GM21367 (cell line): ENCODE data around the gene RAB3GAP1.

Source experiments
- ATAC-seq: cut with Tn5 transposase; IDR thresholded peaks from one replicate; pipeline ENCODE4 v1.9.1; 2021; ENCODE audit not compliant: unreplicated experiment

Gene RAB3GAP1

DNA sequence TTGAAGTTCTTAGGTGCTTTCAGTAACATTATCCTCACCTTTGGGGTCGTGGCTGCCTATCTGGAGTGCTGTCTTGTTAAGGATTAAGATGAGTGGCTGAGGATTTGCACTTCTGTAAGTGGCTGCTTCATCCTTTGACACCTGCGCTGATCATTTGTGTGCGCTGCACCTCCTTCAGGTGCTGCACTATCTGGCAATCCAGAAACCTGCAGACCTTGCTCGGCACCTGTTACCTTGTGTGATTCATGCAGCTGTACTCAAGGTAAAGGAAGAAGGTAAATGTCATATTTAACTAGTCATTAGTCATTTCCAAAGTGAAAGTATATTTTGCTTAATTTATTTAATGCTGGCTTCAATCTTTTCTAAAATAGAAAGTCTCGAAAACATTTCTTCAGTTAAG lies 110.3 kb downstream of the RAB3GAP1 start:
- no peak for ATAC-seq

- ATAC-seq: no peak
Measured at GRCh38 chr2:135162786-135163185, 110.7 kb downstream of the RAB3GAP1 start.

DNA sequence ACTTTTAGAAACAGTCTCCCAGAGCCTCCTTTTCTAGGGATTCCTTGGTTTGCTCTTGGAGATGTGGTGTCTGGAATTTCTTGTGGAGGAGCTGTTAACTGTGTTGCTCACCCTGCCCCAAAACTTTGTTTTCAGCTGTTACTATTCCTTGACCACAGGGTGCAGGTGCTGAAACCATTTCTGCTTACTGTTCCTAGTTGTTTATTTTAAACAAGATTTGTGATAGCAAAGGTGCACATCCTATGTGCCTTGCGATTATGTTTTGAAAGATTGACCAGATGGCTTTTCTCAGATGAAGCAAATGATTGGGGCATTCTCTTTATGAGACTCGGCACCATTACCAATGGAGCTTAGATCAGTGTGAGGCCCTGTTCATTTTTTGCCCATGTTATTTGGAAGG lies 111.2 kb downstream of the RAB3GAP1 start:
- ATAC-seq: no peak

DNA sequence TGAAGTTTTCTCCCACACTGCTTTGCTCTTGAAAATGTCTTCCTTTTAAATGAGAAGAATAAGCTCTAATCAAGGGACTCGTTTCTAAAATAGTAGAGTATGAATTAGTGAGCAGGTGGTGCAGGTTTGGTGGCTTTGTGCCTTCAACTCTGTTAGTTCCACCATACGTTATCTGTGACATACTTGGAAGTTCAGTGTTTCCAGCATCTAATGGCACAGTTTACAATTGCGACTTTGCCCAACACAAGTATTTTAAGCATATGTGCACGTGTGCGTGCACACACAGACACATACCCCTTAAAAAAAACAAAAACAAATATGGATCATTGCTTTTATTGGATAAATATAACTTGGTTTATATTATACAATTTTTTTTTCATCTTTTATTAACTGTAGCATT lies 111.8 kb downstream of the RAB3GAP1 start:
- ATAC-seq: no peak

GRCh38 chr2:135164431-135164830 lies 112.3 kb downstream of the RAB3GAP1 start:
- ATAC-seq: no peak

- ATAC-seq: no peak
Measured at GRCh38 chr2:135167273-135167672, 115.2 kb downstream of the RAB3GAP1 start.

DNA sequence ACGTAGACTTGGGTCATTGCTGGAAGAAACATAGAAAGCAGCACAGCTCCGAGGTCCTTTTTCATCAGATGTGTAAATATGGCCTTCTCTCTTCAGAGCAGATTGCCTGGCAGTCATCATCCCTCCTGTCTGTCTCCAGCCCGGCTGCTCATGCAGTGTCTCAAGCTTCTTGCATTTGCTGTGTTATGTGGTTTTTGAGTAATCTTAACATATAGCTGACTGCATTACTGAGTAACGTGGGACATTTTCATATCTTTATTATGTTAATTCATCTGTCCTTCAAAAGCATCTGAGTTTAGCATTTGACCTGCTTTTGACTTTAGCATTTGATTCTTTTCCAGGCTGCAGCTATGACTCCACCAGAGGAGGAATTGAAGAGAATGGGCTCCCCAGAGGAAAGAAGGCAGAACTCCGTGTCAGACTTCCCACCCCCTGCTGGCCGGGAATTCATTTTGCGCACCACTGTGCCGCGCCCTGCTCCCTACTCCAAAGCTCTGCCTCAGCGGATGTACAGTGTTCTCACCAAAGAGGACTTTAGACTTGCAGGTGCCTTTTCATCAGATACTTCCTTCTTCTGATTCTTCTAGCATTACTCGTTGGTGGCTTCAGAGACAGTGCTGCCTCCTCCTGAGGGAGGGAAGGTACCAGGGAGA lies 116.2 kb downstream of the RAB3GAP1 start:
- no peak for ATAC-seq

GRCh38 chr2:135169900-135170753 lies 118.0 kb downstream of the RAB3GAP1 start:
- no peak for ATAC-seq

DNA sequence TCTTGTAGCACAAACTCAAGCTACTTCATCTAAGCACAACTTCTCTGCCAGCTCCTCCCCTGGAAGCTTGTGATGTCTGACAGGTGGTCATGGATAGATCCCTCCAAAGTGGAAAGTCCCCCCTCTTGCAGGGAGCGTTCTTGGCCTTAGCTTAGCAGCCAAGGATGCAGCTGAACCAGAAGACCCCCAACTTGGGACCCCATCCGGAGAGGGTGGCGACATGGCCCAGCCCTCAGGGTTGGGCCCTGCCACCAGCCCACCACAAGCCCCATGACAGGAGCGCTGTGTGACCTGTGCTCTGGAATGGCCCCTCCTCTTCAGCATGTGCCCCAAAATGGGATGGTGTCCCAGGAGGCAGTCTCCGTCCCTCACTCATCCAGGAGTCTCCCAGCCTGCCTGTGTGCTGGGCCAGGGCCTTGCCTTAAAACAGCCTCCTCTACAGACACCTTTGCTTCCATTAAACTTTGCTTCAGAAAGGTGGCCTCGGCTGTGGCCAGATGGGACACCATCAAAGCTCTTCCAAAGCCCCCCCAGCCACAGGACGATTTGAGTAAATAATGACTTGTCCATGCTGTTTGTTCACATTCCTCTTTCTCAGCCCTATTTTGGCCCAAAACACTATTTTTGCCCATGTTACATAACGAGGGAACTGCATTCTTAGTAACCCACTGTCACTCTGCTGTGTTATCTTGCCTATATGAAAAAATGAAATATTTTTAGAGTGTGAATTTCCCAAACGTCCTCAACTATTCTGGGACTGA lies 122.1 kb downstream of the RAB3GAP1 start:
- ATAC-seq: no peak

GRCh38 chr2:135174810-135175093 lies 122.7 kb downstream of the RAB3GAP1 start:
- ATAC-seq: no peak

DNA sequence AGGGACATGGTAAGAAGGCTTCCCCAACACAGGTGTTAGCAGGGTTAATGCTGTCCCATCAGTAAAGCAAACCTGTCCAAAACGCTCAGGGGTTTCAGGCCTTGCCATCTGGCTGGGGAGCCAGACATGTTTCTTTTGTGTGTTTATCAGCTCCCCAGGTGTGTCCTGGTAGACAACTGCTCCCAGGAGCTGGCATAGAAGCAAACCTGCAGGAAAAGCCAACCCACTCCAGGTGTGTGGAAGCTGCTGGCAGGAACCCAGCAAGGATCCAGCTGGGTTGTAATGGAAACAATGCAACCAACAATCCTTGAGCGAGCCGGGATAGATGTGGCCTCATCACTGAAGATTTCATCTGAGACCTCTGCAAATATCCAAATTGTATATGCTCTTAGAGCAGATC lies 123.1 kb downstream of the RAB3GAP1 start:
- ATAC-seq: no peak

DNA sequence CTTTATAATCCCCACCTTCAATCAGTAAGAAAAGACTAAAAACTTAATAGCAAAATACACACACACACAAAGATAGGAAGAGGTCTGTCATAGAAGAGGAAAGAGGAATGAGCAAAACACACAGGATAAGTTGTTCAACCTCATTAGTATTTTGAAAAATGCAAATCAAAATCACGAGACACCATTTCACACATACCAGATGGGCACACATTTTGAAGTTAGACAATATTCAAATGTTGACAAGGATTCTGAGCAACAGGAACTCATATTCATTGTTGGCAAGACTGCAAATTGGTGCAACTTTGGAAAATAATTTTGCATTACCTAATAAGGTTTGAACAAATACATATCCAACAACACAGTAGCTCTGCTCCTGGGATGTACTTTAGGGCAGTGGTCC lies 127.6 kb downstream of the RAB3GAP1 start:
- ATAC-seq: no peak

DNA sequence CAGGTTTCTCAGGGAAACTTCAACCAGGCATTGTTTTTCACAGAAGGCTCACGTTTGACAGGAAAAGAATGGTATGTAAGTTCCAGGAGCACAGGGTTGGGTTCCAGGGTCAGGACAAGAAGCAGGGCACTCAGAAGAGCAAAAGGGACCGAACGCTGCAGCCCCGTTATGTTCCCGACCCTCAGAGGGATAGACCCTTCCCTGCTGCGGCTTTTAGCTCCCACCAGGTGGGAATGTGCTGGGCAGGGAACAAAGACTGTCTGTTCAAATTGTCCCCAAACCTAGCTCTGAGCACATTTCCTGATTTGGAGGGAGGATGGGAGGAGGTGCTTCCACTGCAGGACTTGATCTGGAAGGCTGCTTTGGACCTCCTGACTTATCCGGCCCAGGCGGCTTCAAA lies 130.1 kb downstream of the RAB3GAP1 start:
- no peak for ATAC-seq

DNA sequence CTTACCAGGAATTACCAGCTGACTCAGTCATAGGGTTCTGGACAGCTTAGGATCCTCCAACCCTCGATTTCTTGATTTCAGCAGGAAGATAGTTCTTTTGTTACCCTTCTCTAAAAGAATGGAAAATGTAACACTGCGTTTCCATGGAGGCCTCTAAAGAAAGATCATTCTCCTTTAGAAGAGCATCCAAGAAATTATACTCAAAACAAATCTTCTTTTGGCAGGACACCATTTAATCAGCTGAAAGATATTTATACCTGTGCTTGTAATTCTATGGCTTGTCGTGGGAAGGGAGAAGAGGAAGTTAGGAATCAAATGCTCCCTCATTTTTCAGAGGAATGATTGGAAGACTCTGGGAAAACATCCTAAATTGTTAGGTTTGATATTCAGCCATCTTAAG lies 130.5 kb downstream of the RAB3GAP1 start:
- ATAC-seq: no peak

DNA sequence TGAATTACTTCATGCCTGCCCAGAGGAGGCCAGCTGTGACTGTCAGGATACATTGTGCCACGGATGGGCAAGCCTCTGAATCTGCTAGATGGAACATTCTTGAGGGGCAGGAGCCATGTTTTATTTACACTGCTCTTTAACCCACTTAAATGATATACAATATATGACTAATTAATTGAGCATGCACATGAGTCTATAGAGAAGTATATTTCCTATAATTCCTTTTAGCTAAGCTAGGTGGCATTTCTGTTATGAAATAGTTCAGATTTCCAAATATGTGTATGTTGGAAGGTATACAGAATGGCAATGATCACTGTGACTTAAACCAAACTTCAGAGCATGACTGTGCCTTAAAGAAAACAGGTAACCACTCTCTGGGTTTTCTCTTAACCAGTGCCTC lies 131.7 kb downstream of the RAB3GAP1 start:
- no peak for ATAC-seq

DNA sequence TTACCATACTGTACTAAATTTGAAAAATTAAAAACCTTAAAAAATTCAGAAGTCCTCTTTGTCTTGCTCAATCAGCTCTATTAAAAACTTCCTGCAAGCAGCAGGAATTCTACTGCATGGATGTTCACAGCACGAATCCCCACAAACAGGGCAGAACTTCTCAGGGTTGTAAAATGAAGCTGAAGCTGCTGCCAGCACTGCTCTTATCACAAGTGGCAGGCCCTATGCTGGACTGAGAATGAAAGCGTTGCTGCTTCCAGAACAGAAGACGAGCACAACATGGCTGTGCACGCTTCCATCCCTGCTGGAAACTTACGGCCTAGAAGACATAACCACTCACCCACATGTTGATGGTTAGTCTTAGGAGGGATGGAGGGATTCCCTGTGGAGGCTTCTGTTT lies 134.0 kb downstream of the RAB3GAP1 start:
- ATAC-seq: no peak

GRCh38 chr2:135187270-135187669 lies 135.2 kb downstream of the RAB3GAP1 start:
- no peak for ATAC-seq

DNA sequence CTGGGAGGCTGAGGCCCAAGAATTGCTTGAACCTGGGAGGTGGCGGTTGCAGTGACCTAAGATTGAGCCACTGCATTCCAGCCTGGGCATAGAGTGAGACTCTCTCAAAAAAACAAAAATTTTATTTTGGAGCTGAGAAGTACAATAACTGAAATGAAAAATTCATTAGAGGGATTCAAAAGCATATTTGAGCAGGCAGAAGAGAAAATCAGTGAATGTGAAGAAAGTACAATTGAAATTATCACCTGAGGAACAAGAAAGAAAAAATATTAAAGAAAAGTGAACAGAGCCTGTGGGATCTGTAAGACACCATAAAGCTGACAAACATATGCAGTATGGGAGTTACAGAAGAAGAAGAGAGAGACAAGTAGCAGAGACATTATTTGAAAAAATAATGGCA lies 137.1 kb downstream of the RAB3GAP1 start:
- ATAC-seq: no peak

DNA sequence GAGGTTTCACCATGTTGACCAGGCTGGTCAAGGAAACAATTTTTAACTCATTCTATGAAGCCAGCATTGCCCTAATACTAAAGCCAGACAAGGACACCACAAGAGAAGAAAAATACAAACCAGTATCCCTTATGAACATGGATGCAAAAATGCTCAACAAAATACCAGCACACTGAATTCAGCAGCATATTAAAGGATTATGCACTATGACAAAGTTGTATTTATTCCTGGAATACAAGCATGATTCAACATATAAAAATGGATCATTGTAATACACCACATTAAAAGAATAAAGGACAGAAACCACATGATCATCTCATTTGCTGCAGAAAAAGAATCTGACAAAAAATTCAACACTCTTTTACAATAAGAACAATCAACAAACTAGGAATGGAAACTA lies 138.7 kb downstream of the RAB3GAP1 start:
- ATAC-seq: no peak

GRCh38 chr2:135198481-135198880 lies 146.4 kb downstream of the RAB3GAP1 start:
- ATAC-seq: no peak

DNA sequence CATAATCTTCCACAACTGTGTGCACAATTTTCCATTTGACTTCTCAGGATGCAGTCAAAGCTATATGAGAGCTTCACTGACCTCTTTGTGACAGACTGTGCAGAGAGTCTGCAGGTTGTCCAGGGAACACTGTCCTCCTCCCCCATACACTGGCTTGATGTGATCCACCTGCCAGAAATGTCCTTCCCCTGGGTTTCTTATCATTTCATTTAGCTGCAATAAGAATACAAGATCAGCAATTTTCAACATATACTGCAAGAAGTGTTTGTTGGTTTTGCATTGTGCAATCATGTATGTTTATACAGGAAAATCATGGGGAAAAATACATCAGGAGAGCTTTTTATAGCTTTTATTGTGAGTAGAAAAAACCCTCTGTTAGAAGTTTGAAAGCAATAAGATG lies 150.7 kb downstream of the RAB3GAP1 start:
- no peak for ATAC-seq

- no peak for ATAC-seq
Measured at GRCh38 chr2:135203944-135204343, 151.9 kb downstream of the RAB3GAP1 start.
